Adipocyte (in vitro differentiated cells): Measurements from ENCODE around the gene MARS1.
"Not testable (repeated sequence)": the region's sequence is repeated elsewhere in the genome, so short reads cannot be mapped to it uniquely, and the experiment has no call there.

ENCODE experiments used
- DNase-seq: peaks from one replicate; pipeline ENCODE4 v3.0.0-alpha.2; 2015; ENCODE audit warnings: low read depth
- H3K27me3 ChIP-seq: replicated peaks from 2 replicates; pipeline ENCODE4 v1.7.0; 2013; ENCODE audit warnings: mild to moderate bottlenecking, low read length, moderate library complexity; ENCODE audit not compliant: control insufficient read depth, insufficient read depth
- H3K36me3 ChIP-seq: 2 replicates; pipeline ENCODE4 v1.7.0; 2013; ENCODE audit warnings: low read length, mild to moderate bottlenecking, moderate library complexity; ENCODE audit not compliant: control insufficient read depth, insufficient read depth, severe bottlenecking
- H3K4me1 ChIP-seq: 2 replicates; pipeline ENCODE4 v1.7.0; 2013; ENCODE audit warnings: mild to moderate bottlenecking, low read length, moderate library complexity; ENCODE audit not compliant: control insufficient read depth, insufficient read depth
- H3K4me3 ChIP-seq: 2 replicates; pipeline ENCODE4 v1.7.0; 2013; ENCODE audit warnings: mild to moderate bottlenecking, low read length, moderate library complexity
- H3K9ac ChIP-seq: 2 replicates; pipeline ENCODE4 v1.7.0; 2013; ENCODE audit warnings: mild to moderate bottlenecking, low read length, moderate library complexity
- H3K9me3 ChIP-seq: 2 replicates; pipeline ENCODE4 v1.7.0; 2013; ENCODE audit warnings: mild to moderate bottlenecking, low read length, moderate library complexity; ENCODE audit not compliant: control insufficient read depth

Gene MARS1

DNA sequence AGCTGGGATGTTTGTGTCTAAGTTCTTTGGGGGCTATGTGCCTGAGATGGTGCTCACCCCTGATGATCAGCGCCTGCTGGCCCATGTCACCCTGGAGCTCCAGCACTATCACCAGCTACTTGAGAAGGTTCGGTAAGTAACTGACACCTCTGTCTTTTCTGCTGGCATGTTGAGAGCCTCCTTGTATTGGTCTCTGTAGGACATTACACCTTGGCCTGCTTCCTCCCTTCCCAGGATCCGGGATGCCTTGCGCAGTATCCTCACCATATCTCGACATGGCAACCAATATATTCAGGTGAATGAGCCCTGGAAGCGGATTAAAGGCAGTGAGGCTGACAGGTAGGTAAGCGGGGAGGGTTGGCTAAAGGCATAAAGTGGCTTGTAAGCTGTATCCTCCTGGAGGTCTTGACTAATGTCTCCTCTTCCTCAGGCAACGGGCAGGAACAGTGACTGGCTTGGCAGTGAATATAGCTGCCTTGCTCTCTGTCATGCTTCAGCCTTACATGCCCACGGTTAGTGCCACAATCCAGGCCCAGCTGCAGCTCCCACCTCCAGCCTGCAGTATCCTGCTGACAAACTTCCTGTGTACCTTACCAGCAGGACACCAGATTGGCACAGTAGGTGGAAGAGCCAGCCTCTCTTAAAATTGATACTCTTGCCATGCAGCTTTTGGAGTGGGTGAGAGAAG lies 27.0 kb downstream of the MARS1 start:
- peaks cover 85% of the 10 kb centered on the region for H3K36me3 ChIP-seq
- peaks cover 16% of the 10 kb centered on the region for H3K4me1 ChIP-seq
- no peak overlapping the region for H3K4me3 ChIP-seq
- H3K9ac ChIP-seq = no peak overlapping the region
- no peak for DNase-seq
- no peaks in the 10 kb centered on the region for H3K27me3 ChIP-seq
- no peaks in the 10 kb centered on the region for H3K9me3 ChIP-seq

DNA sequence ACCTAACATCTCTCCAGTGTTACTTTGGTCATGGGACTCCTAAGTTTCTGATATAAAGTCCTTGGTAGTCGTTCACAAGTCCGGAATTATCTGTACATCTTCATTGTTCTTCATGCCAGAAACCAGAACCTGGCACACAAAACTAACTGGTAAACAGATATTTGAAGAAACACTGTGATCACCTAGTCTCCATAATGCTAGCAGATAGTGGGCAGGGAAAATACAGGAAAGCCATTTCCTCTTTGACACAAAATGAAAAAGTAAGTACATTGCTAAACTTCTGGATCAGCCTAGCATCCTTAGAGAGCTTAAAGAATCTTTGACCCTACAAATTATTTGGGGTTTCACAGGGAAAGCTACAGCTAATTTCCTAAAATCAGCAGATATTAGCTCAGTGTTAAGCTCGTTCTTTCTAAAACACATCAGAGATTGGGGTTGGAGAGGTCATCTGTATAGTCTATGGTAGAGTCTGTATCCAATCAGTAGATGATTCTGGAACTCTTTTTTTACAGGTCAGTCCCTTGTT lies 27.6 kb downstream of the MARS1 start:
- Histone ChIP-seq H3K27me3 (no peaks in the 10 kb centered on the region), H3K9ac (no peak overlapping the region), H3K9me3 (no peaks in the 10 kb centered on the region), H3K36me3 (peaks cover 82% of the 10 kb centered on the region), H3K4me3 (no peak overlapping the region), H3K4me1 (peaks cover 16% of the 10 kb centered on the region)
- DNase-seq = no peak

DNA sequence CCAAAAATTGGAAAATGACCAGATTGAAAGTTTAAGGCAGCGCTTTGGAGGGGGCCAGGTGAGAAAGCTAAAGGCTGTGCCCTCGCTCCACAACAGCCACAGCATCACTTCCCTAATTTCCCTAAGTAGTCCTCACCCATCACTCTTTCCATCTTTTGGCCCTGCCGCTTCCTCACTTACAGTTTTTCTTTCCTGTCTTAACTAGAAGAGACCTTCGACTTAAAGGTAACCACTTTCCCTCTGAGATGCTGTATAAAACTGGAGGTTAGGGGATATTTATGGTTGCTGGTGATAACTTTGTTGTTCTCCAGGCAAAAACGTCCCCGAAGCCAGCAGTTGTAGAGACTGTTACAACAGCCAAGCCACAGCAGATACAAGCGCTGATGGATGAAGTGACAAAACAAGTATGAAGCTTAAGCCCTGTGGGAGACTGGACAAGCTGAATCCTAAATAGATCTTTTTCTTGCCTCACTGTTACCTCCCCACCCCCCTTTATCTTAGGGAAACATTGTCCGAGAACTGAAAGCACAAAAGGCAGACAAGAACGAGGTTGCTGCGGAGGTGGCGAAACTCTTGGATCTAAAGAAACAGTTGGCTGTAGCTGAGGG lies 28.2 kb downstream of the MARS1 start:
- no peaks in the 10 kb centered on the region for H3K9me3 ChIP-seq
- no peaks in the 10 kb centered on the region for H3K27me3 ChIP-seq
- no peak for DNase-seq
- peaks cover 19% of the 10 kb centered on the region for H3K4me1 ChIP-seq
- peaks cover 78% of the 10 kb centered on the region for H3K36me3 ChIP-seq
- H3K4me3 ChIP-seq = no peak overlapping the region
- peak overlapping the region; percentile 7 for H3K9ac ChIP-seq

DNA sequence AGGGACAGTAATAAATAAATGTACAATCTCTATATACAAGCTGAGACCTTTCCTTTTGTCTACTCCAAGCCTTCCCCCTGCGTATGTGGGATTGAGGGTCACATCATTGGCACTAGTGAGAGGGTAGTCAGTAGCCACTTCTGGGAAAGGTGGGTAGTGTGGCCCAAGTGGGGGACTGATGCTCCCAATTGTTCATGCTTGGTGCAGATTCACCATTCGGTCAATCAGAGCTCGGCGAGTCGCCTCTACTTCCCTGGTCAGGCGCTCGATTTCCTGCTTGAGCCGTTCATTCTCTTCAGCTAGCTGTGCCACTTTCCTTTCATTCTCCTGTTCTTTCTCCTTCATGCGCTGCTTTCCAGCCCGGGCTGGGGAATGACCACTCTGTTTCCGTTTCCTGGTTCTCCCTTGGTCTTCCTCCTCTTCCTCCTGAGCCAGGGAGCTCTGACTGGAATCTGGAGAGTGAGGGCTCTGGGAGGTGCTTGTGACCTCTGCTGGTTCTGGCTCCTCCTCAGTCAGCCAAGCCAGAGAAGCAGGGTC lies 28.8 kb downstream of the MARS1 start:
- H3K9ac ChIP-seq = peak overlapping the region; percentile 7
- H3K4me3 ChIP-seq = peak overlapping the region; percentile 99
- H3K36me3 ChIP-seq = peaks cover 72% of the 10 kb centered on the region
- peaks cover 25% of the 10 kb centered on the region for H3K4me1 ChIP-seq
- no peaks in the 10 kb centered on the region for H3K27me3 ChIP-seq
- H3K9me3 ChIP-seq = no peaks in the 10 kb centered on the region
- no peak for DNase-seq

DNA sequence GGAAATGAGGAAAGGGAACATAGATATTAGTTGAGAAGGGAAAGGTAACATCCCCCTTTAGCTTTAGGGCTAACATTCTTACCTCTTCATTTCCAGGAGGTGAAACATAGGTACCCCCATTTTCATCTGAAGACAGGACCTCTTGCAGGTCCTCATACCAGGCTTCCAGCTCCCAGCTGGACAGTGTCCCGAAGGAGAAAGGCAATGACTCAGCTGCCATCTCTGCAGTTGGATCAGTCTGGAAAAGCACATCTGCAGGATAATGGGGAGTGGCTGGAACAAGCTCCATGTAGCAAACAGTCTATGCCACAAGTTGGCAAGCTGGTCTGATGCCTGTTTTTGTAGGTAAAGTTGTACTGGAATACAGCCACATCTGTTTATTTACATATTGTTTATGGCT lies 29.3 kb downstream of the MARS1 start:
- DNase-seq = peak; percentile 48

DNA sequence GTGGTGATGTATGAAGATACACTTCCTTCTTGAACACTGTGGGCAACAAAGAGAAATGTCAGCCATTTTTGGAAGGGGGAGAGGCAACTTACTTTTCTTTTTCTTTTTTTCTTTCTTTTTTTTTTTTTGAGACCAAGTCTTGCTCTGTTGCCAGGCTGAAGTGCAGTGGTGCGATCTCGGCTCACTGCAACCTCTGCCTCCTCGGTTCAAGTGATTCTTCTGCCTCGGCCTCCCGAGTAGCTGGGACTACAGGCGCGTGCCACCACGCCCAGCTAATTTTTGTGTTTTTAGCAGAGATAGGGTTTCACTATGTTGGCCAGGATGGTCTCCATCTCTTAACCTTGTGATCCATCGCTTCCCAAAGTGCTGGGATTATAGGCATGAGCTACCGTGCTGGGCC lies 29.9 kb downstream of the MARS1 start:
- Histone ChIP-seq H3K4me3 (peak overlapping the region; percentile 99), H3K9ac (peak overlapping the region; percentile 100), H3K4me1 (peaks cover 31% of the 10 kb centered on the region), H3K36me3 (peaks cover 61% of the 10 kb centered on the region)
- DNase-seq, H3K27me3 ChIP-seq, H3K9me3 ChIP-seq: not testable (repeated sequence)

More for the DNA sequence above, 29.3 kb downstream of the MARS1 start:
- Histone ChIP-seq H3K4me1 (peaks cover 30% of the 10 kb centered on the region), H3K4me3 (peak overlapping the region; percentile 99), H3K27me3 (no peaks in the 10 kb centered on the region), H3K9me3 (no peaks in the 10 kb centered on the region), H3K36me3 (peaks cover 67% of the 10 kb centered on the region), H3K9ac (peak overlapping the region; percentile 100)

DNA sequence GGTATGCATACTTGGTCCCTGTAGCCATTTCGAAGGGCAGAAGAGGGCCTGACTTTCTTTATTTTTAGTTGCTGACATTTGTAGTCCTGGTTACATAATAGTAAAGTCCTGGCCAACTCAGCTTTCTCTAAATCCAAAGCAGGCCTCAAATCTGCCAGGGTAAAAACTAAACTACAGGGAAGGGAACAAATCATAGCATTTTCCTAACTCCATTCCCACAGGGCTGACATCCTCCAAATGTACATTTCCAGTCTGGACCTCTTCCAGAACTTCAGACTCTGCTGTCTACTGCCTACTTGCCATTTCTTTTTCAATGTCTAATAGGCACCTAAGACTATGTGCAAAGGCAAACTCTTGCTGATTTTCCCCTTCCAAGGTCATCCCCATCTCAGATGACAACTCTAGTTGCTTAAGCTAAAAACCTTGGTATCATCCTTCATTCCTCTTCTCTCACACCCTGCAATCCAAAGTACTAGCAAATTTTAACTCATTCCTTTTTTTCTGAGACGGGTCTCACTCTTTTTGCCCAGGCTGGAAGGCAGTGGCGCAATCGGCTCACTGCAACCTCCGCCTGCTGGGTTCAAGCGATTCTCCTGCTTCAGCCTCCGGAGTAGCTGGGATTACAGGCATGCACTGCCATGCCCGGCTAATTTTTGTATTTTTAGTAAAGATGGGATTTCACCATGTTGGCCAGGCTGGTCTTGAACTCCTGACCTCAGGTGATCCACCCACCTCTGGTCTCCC lies 30.5 kb downstream of the MARS1 start:
- H3K9ac ChIP-seq = peak overlapping the region; percentile 100
- peak overlapping the region; percentile 99 for H3K4me3 ChIP-seq
- H3K4me1 ChIP-seq = peaks cover 32% of the 10 kb centered on the region
- peak; percentile 42 for DNase-seq
- no peaks in the 10 kb centered on the region for H3K9me3 ChIP-seq
- H3K36me3 ChIP-seq = peaks cover 55% of the 10 kb centered on the region
- no peaks in the 10 kb centered on the region for H3K27me3 ChIP-seq

DNA sequence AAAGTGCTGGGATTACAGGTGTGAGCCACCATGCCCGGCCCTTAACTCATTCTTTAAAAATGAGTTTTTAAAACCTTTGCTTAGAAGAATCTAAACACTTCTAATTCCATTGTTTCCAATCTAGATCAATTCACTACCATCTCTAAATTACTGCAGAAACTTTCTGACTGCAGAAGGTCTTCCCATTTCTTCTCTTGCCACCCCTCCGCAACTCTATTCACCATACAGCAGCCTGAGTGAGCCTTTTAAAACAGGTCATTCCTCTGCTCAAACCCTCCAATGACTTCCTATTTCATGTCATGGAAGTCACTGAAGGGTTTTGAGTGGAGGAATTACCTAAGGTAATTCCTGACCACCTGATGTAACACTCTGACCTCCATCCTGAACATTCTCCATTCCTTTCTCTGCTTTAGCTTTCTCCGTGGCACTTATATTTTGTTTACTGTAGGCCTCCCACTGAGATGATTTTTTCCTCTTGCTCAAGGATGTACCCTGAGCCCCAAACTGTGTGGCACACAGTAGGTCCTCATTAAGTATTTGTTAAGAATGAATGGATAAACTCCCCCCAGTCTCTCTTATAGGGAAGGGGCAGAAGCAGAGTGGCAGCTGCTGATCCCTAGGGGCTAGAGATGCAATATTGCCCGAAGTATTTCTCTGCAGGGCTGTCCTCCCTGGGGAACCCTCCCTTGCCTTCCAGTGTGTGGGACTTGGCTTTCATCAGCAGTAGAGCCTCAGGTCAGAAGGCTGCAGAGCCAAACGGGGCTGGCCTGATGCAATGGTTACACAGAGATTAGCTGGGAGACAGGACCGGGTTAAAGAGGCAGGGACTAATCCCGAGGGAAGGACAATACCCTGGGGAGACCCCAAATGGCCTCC lies 31.3 kb downstream of the MARS1 start:
- H3K4me1 ChIP-seq = peaks cover 40% of the 10 kb centered on the region
- H3K36me3 ChIP-seq = peaks cover 51% of the 10 kb centered on the region
- no peaks in the 10 kb centered on the region for H3K9me3 ChIP-seq
- H3K27me3 ChIP-seq = no peaks in the 10 kb centered on the region
- peak overlapping the region; percentile 100 for H3K9ac ChIP-seq
- peak overlapping the region; percentile 99 for H3K4me3 ChIP-seq
- peak; percentile 73 for DNase-seq

DNA sequence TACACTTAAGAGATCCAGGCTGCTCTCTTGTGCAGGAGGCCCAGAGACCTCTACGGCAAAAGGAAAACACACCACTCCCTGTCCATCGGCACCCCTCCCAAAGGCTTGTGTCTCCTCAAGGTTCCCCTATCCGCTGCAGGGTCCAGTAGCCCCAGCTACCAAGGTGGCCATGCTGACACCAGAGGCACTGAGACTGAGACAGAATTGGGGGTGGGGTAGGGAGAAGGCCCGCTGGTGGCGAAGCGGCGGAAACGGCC lies 31.9 kb downstream of the MARS1 start:
- DNase-seq = peak; percentile 65
- H3K9ac ChIP-seq = peak overlapping the region; percentile 100
- peaks cover 46% of the 10 kb centered on the region for H3K4me1 ChIP-seq
- peaks cover 51% of the 10 kb centered on the region for H3K36me3 ChIP-seq
- no peaks in the 10 kb centered on the region for H3K27me3 ChIP-seq
- H3K4me3 ChIP-seq = peak overlapping the region; percentile 99
- no peaks in the 10 kb centered on the region for H3K9me3 ChIP-seq

DNA sequence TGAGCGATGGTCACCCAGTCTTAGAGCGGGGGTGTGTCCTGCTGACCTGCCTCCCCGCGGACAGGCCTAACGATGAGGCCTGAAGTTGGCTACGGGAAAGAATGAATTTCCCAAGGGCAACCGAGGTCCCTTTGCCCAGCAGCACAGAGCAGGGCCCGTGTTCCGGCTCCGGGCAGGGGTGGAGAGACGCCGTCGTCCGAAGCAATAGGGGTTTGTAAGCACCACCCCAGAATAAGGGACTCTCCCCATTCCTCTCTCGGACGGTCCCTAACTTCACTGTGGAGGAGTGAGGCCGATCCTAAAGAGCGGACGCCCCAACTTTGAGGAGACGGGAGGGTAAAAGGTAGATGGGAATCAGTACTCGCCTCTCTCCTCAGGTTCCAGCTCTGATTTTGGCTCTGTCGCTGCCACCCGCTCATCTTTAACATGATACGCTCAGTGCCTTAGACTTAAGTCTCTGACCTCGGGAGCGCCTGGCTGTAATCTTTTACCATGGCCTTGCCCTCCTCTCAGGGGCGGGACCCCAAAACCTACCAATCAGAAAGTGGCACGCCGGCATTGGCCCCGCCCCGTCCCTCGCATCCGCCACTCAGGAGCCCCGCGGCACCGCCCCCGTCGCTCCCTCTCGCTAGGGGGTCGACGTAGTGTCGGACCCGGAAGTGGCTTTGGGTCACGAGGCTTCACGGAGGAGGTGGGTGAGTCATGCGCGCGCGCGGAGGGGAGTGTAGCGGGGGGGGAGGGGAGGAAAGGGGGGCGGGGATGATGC lies 32.4 kb downstream of the MARS1 start, which contains the start of gene DDIT3:
Gene DDIT3, minus strand, starts transcription at position 462 of the 766 bp plus-strand sequence. CDS start 3,108 bp downstream, outside the sequence.
- peak; percentile 100 for DNase-seq
- no peaks in the 10 kb centered on the region for H3K9me3 ChIP-seq
- H3K36me3 ChIP-seq = peaks cover 51% of the 10 kb centered on the region
- H3K4me1 ChIP-seq = peaks cover 51% of the 10 kb centered on the region
- peak within 1 kb of the TSS; percentile 99 for H3K4me3 ChIP-seq
- H3K9ac ChIP-seq = peak within 1 kb of the TSS; percentile 100
- no peaks in the 10 kb centered on the region for H3K27me3 ChIP-seq
